HCT116 (cell line): ENCODE measurements around the gene NACC2. TPM values are rescaled to one million over a fixed set of nuclear protein-coding genes. Genes with fewer than 3 reads are reported as not detected.

Experiments
- ATAC-seq: fragments of 200-7000 bp; cut with Tn5 transposase; 2 replicates; pipeline ENCODE4 v1.9.1; 2020; ENCODE audit warnings: mild to moderate bottlenecking, moderate library complexity
- BruUV-seq: library from RNA; stranded (reverse); fragments of 400-500 nt; replicated peaks from 2 replicates; lab custom pipeline; 2021; lab: Mats Ljungman, UMichigan
- CTCF ChIA-PET: fragments of 300-600 bp; sonication (Branson Sonifier 250); formaldehyde crosslinking; loops from one replicate; lab custom pipeline; 2021; ENCODE audit warnings: antibody characterized with exemption; lab: Charles Lee
- POLR2A ChIA-PET: fragments of 300-600, 350-600 bp; sonication (Branson Sonifier 250); formaldehyde crosslinking; loops from one replicate; lab custom pipeline; 2021; ENCODE audit warnings: antibody characterized with exemption; lab: Charles Lee
- RAD21 ChIA-PET, 2 experiments: fragments of 300-600 bp; sonication (Branson Sonifier 250); formaldehyde crosslinking; loops; one replicate each; lab custom pipeline; 2023; ENCODE audit warnings: low total read pairs in 2 of 2; ENCODE audit not compliant: uncharacterized antibody in 2 of 2, unreplicated experiment in 2 of 2, low non-redundant PET in 1 of 2; lab: Charles Lee
- DNase-seq: peaks from one replicate; pipeline ENCODE4 v3.0.0-alpha.2; 2010; ENCODE audit warnings: low read depth, low spot score
- H2AFZ ChIP-seq: fragments of 200-600 bp; shearing (Covaris generic), sonication (generic); 2 replicates; pipeline ENCODE4 v1.6.1; 2017; ENCODE audit warnings: low read depth, mixed run types, mixed read lengths, antibody characterized with exemption, low read length; ENCODE audit not compliant: poor library complexity, severe bottlenecking
- H3K27ac ChIP-seq: 2 replicates; pipeline ENCODE4 v1.5.1; 2012; ENCODE audit warnings: low read depth, low read length
- H3K27me3 ChIP-seq: fragments of 200-600 bp; sonication (generic); 2 replicates; pipeline ENCODE4 v1.6.1; 2016; ENCODE audit warnings: mixed run types, low read length, mixed read lengths; ENCODE audit not compliant: insufficient read depth
- H3K36me3 ChIP-seq, 2 experiments: fragments of 200-500 bp in 1 of 2; fragments of 200-600 bp in 1 of 2; sonication (Bioruptor generic) in 1 of 2; sonication (generic) in 1 of 2; 2 replicates each; pipeline versions ENCODE4 v1.5.1 to v1.6.1; 2014 to 2016; ENCODE audit warnings: low read length in 2 of 2, inconsistent platforms in 1 of 2, mixed read lengths in 1 of 2, mixed run types in 1 of 2; ENCODE audit not compliant: insufficient read depth in 2 of 2, control insufficient read depth in 1 of 2
- H3K4me1 ChIP-seq, 2 experiments: fragments of 200-600 bp in 1 of 2; sonication (generic) in 1 of 2; 2 replicates each; pipeline versions ENCODE4 v1.5.1 to v1.6.1; 2012 to 2017; ENCODE audit warnings: low read length in 2 of 2, inconsistent platforms in 1 of 2, mild to moderate bottlenecking in 1 of 2, mixed read lengths in 1 of 2, mixed run types in 1 of 2, moderate library complexity in 1 of 2; ENCODE audit not compliant: insufficient read depth in 2 of 2, control insufficient read depth in 1 of 2
- H3K4me2 ChIP-seq: fragments of 200-600 bp; sonication (generic); 2 replicates; pipeline ENCODE4 v1.6.1; 2017; ENCODE audit warnings: mixed run types, low read length, mixed read lengths
- H3K4me3 ChIP-seq, 2 experiments: fragments of 200-600 bp in 1 of 2; sonication (generic) in 1 of 2; replicated peaks in 1 of 2; 2 replicates each; pipeline ENCODE4 v1.5.1; 2011 to 2016; ENCODE audit warnings: low read length in 2 of 2, control low read depth in 1 of 2, low read depth in 1 of 2, mild to moderate bottlenecking in 1 of 2, mixed read lengths in 1 of 2, mixed run types in 1 of 2
- H3K79me2 ChIP-seq: fragments of 200-600 bp; sonication (generic); 2 replicates; pipeline ENCODE4 v1.6.1; 2017; ENCODE audit warnings: mild to moderate bottlenecking, mixed run types, low read length, moderate library complexity, mixed read lengths; ENCODE audit not compliant: insufficient read depth
- H3K9ac ChIP-seq: fragments of 200-600 bp; sonication (generic); 2 replicates; pipeline ENCODE4 v1.6.1; 2016; ENCODE audit warnings: low read length, mixed read lengths
- H3K9me2 ChIP-seq: fragments of 200-600 bp; sonication (generic), shearing (Covaris generic); 2 replicates; pipeline ENCODE4 v1.6.1; 2017; ENCODE audit warnings: mixed run types, mild to moderate bottlenecking, moderate library complexity; ENCODE audit not compliant: insufficient read depth
- H3K9me3 ChIP-seq, 2 experiments: fragments of 200-500 bp in 1 of 2; fragments of 200-600 bp in 1 of 2; sonication (Bioruptor generic) in 1 of 2; sonication (generic) in 1 of 2; 2 replicates each; pipeline ENCODE4 v1.6.1; 2014 to 2017; ENCODE audit warnings: low read length in 2 of 2, mixed read lengths in 2 of 2, inconsistent platforms in 1 of 2, low read depth in 1 of 2, mild to moderate bottlenecking in 1 of 2, mixed run types in 1 of 2, moderate library complexity in 1 of 2; ENCODE audit not compliant: control insufficient read depth in 1 of 2, insufficient read depth in 1 of 2
- H4K20me1 ChIP-seq: fragments of 200-600 bp; sonication (generic), shearing (Covaris generic); 2 replicates; pipeline ENCODE4 v1.6.1; 2017; ENCODE audit warnings: mixed run types, mild to moderate bottlenecking, moderate library complexity; ENCODE audit not compliant: insufficient read depth
- CBX3 ChIP-seq: IDR thresholded peaks from 2 replicates; pipeline ENCODE4 v1.6.1; 2012; ENCODE audit warnings: low read depth
- CEBPB ChIP-seq: IDR thresholded peaks from 2 replicates; pipeline ENCODE4 v1.6.1; 2012; ENCODE audit warnings: low read depth
- EGR1 ChIP-seq: IDR thresholded peaks from 2 replicates; pipeline ENCODE4 v1.6.1; 2012; ENCODE audit warnings: low read depth
- ELF1 ChIP-seq: IDR thresholded peaks from 2 replicates; pipeline ENCODE4 v1.6.1; 2012; ENCODE audit warnings: low read depth, borderline replicate concordance
- EZH2 ChIP-seq: fragments of 200-600 bp; sonication (generic); IDR thresholded peaks from 2 replicates; pipeline ENCODE4 v1.6.1; 2017; ENCODE audit warnings: antibody characterized with exemption, mixed run types
- MAX ChIP-seq: IDR thresholded peaks from 2 replicates; pipeline ENCODE4 v1.6.1; 2012
- POLR2A ChIP-seq: IDR thresholded peaks from 2 replicates; pipeline ENCODE4 v1.7.0; 2011; ENCODE audit warnings: borderline replicate concordance; ENCODE audit not compliant: insufficient read depth, insufficient read length; ENCODE audit errors: extremely low read depth
- RAD21 ChIP-seq: IDR thresholded peaks from 2 replicates; pipeline ENCODE4 v1.6.1; 2012; ENCODE audit warnings: low read depth, mild to moderate bottlenecking
- REST ChIP-seq: IDR thresholded peaks from 2 replicates; pipeline ENCODE4 v1.6.1; 2012; ENCODE audit warnings: low read depth
- SP1 ChIP-seq: IDR thresholded peaks from 2 replicates; pipeline ENCODE4 v1.6.1; 2012; ENCODE audit warnings: low read depth
- TCF7L2 ChIP-seq: IDR thresholded peaks from 2 replicates; pipeline ENCODE4 v1.7.0; 2011; ENCODE audit warnings: borderline replicate concordance, inconsistent platforms; ENCODE audit not compliant: insufficient read depth, insufficient read length; ENCODE audit errors: extremely low read depth
- ZFX ChIP-seq: fragments of 450-650 bp; IDR thresholded peaks from 2 replicates; pipeline ENCODE4 v1.6.1; 2017
- intact Hi-C: fragments of 100-400 bp; cut with micrococcal nuclease; formaldehyde crosslinking; loops from 2 replicates; pipeline ENCODE4 v1.10.0; 2022
- total RNA-seq: library from RNA; stranded (reverse); gene quantifications from one replicate; pipeline ENCODE4 v1.2.1, GENCODE V29; 2021; ENCODE audit not compliant: unreplicated experiment

Gene NACC2
- total RNA-seq, 1 experiment from 2014 or later, result 27.8 TPM

- Histone ChIP-seq H3K4me1 (no peaks in the 10 kb centered on the region), H3K9me2 (no peaks in the 10 kb centered on the region), H3K27ac (no peak overlapping the region), H3K36me3 (peaks cover 0 to 15% of the 10 kb centered on the region in 2 experiments; a peak in 1 of 4 replicates), H3K4me3 (no peak overlapping the region), H3K9me3 (peaks cover 0 to 9% of the 10 kb centered on the region in 2 experiments; a peak in 1 of 4 replicates), H3K4me2 (no peak overlapping the region), H4K20me1 (no peaks in the 10 kb centered on the region), H3K79me2 (peaks cover 62% of the 10 kb centered on the region), H2AFZ (no peak overlapping the region), H3K27me3 (no peaks in the 10 kb centered on the region), H3K9ac (no peak overlapping the region)
- POLR2A ChIA-PET, result no interaction called here
- ATAC-seq (no peak), DNase-seq (no peak)
- TF ChIP-seq ZFX (no peak), RAD21 (no peak), TCF7L2 (no peak), ELF1 (no peak), CBX3 (no peak), MAX (no peak), EGR1 (no peak), POLR2A (no peak)
- RAD21 ChIA-PET, result no interaction called here
- CTCF ChIA-PET, result no interaction called here
- no TSS peak for BruUV-seq
- intact Hi-C loops, result no loop called here
Measured at GRCh38 chr9:136036050-136036449, 59.0 kb downstream of the NACC2 start.

- ChIA-PET CTCF (no interaction called here), POLR2A (no interaction called here), RAD21 (no interaction called here)
- BruUV-seq, result no TSS peak
- Histone ChIP-seq H3K27ac (no peak overlapping the region), H2AFZ (no peak overlapping the region), H3K9ac (no peak overlapping the region), H3K79me2 (peaks cover 57% of the 10 kb centered on the region), H3K4me1 (no peaks in the 10 kb centered on the region), H3K4me2 (no peak overlapping the region), H3K9me2 (no peaks in the 10 kb centered on the region), H3K36me3 (peaks cover 0 to 19% of the 10 kb centered on the region in 2 experiments; a peak in 2 of 4 replicates), H4K20me1 (no peaks in the 10 kb centered on the region), H3K27me3 (no peaks in the 10 kb centered on the region), H3K4me3 (no peak overlapping the region), H3K9me3 (peaks cover 0 to 4% of the 10 kb centered on the region in 2 experiments; a peak in 2 of 4 replicates)
- intact Hi-C loops, result no loop called here
- DNase-seq, result no peak
- TF ChIP-seq SP1, result no peak
- no peak for TF ChIP-seq REST
- TF ChIP-seq CBX3, result no peak
- TF ChIP-seq EZH2, result no peak
- no peak for TF ChIP-seq CEBPB
- ATAC-seq, result no peak
Measured at GRCh38 chr9:136031741-136032730, 63.1 kb downstream of the NACC2 start.
